ENCODE results near the gene MAOA.
A peak's percentile ranks its signal among the peaks of the same experiment; 100 is the strongest.
"Not testable (repeated sequence)": the region's sequence is repeated elsewhere in the genome, so short reads cannot be mapped to it uniquely, and the experiment has no call there.

The MAOA gene

GRCh38 chrX:43718546-43718945 is 62.4 kb downstream of the MAOA start:
- DNase-seq = no peak

- DNase-seq = no peak
Observed at GRCh38 chrX:43718956-43719355, 62.9 kb downstream of the MAOA start.

GRCh38 chrX:43720082-43720481 is 64.0 kb downstream of the MAOA start:
- DNase-seq = no peak

- no peak for DNase-seq
Observed at GRCh38 chrX:43720961-43721360, 64.9 kb downstream of the MAOA start.

GRCh38 chrX:43725227-43725626 is 69.1 kb downstream of the MAOA start:
- DNase-seq = not testable (repeated sequence)

- not testable (repeated sequence) for DNase-seq
Observed at GRCh38 chrX:43727254-43727653, 71.2 kb downstream of the MAOA start.

GRCh38 chrX:43728002-43728401 is 71.9 kb downstream of the MAOA start:
- no peak for DNase-seq

- no peak for DNase-seq
Observed at GRCh38 chrX:43728966-43729365, 72.9 kb downstream of the MAOA start.

GRCh38 chrX:43731086-43731485 is 75.0 kb downstream of the MAOA start:
- DNase-seq = no peak

- no peak for DNase-seq
Observed at GRCh38 chrX:43733699-43734098, 77.6 kb downstream of the MAOA start.

- no peak for DNase-seq
Observed at GRCh38 chrX:43734444-43734843, 78.3 kb downstream of the MAOA start.

- DNase-seq = no peak
Observed at GRCh38 chrX:43735534-43735933, 79.4 kb downstream of the MAOA start.

GRCh38 chrX:43735957-43736356 is 79.9 kb downstream of the MAOA start:
- DNase-seq = no peak

- no peak for DNase-seq
Observed at GRCh38 chrX:43741843-43742573, 85.9 kb downstream of the MAOA start.

GRCh38 chrX:43743100-43743822 is 87.2 kb downstream of the MAOA start:
- no peak for DNase-seq

GRCh38 chrX:43744284-43744683 is 88.2 kb downstream of the MAOA start:
- DNase-seq = no peak

GRCh38 chrX:43745938-43746721 is 90.0 kb downstream of the MAOA start:
- no peak for DNase-seq

GRCh38 chrX:43747476-43747875 is 91.4 kb downstream of the MAOA start:
- no peak for DNase-seq

GRCh38 chrX:43750248-43750676 is 94.2 kb downstream of the MAOA start:
- DNase-seq = peak; percentile 10 to 29

GRCh38 chrX:43753637-43754036 is 97.5 kb downstream of the MAOA start:
- DNase-seq = no peak

GRCh38 chrX:43756076-43756475 is 100.0 kb downstream of the MAOA start:
- no peak for DNase-seq

- no peak for DNase-seq
Observed at GRCh38 chrX:43758044-43758443, 101.9 kb downstream of the MAOA start.

GRCh38 chrX:43785930-43786591 is 130.0 kb downstream of the MAOA start:
- no peak for DNase-seq
